Activated CD4-positive, alpha-beta T cell treated with anti-CD3 and anti-CD28 coated beads, Interleukin-2, amount 50 U/mL, for 16 hours (primary cell): Measurements from ENCODE around the gene HOXA5.

Experiments used
- DNase-seq: peaks from one replicate; pipeline ENCODE4 v3.0.0-alpha.2; 2020

HOXA5 gene

GRCh38 chr7:27131390-27131819 lies 12.1 kb downstream of the HOXA5 start:
- no peak for DNase-seq

GRCh38 chr7:27130540-27131389 lies 12.7 kb downstream of the HOXA5 start, which contains the start of gene HOXA4:
TSS of gene HOXA4 (minus strand) at chr7:27130757. CDS start at chr7:27130733, 24 bp downstream.
- peak; percentile 70 for DNase-seq

- DNase-seq: no peak
These were observed 13.5 kb downstream of the HOXA5 start for GRCh38 chr7:27129729-27130539.

- no peak for DNase-seq
These were observed 14.4 kb downstream of the HOXA5 start for GRCh38 chr7:27128776-27129728.

GRCh38 chr7:27128034-27128433 lies 15.4 kb downstream of the HOXA5 start:
- no peak for DNase-seq

GRCh38 chr7:27126596-27127327 lies 16.7 kb downstream of the HOXA5 start:
- DNase-seq: no peak

GRCh38 chr7:27125986-27126394 lies 17.5 kb downstream of the HOXA5 start:
- DNase-seq: no peak

- DNase-seq: no peak
These were observed 18.4 kb downstream of the HOXA5 start for GRCh38 chr7:27124902-27125689.

- no peak for DNase-seq
These were observed 19.2 kb downstream of the HOXA5 start for GRCh38 chr7:27124096-27124901.

GRCh38 chr7:27123477-27124053 lies 19.9 kb downstream of the HOXA5 start:
- DNase-seq: no peak

GRCh38 chr7:27123007-27123476 lies 20.4 kb downstream of the HOXA5 start:
- DNase-seq: no peak

- DNase-seq: no peak
These were observed 21.2 kb downstream of the HOXA5 start for GRCh38 chr7:27122077-27122910.

- no peak for DNase-seq
These were observed 21.8 kb downstream of the HOXA5 start for GRCh38 chr7:27121684-27122076.

- DNase-seq: no peak
These were observed 24.0 kb downstream of the HOXA5 start for GRCh38 chr7:27119412-27119911.

GRCh38 chr7:27118580-27118979 lies 24.9 kb downstream of the HOXA5 start:
- DNase-seq: no peak

- no peak for DNase-seq
These were observed 25.5 kb downstream of the HOXA5 start for GRCh38 chr7:27117887-27118491.

- DNase-seq: no peak
These were observed 26.3 kb downstream of the HOXA5 start for GRCh38 chr7:27116962-27117886.
